Endothelial cell of hepatic sinusoid (primary cell): ENCODE results near the gene NR0B1.

Source experiments
- in situ Hi-C: cut with HindIII; loops from 2 replicates; pipeline ENCODE4 v1.10.0; 2017; ENCODE audit warnings: low sequenced_read_pairs

The NR0B1 gene

GRCh38 chrX:30275498-30275897, 33.7 kb downstream of the NR0B1 start:
- in situ Hi-C loops: no loop called here

- in situ Hi-C loops: no loop called here
Measured at GRCh38 chrX:30270639-30271038, 38.6 kb downstream of the NR0B1 start.

GRCh38 chrX:30262763-30263162, 46.4 kb downstream of the NR0B1 start:
- in situ Hi-C loops: no loop called here

GRCh38 chrX:30261012-30261411, 48.2 kb downstream of the NR0B1 start:
- in situ Hi-C loops: no loop called here

- in situ Hi-C loops: no loop called here
Measured at GRCh38 chrX:30259927-30260326, 49.3 kb downstream of the NR0B1 start.
